ENCODE results near the gene PGBD2. TPM values are rescaled to one million over a fixed set of nuclear protein-coding genes. Genes with fewer than 3 reads are reported as not detected.
A peak's percentile ranks its signal among the peaks of the same experiment; 100 is the strongest.

The PGBD2 gene
- total and polyA plus RNA-seq, 9 of the 15 experiments (the other 6 are each of a cell fraction or from before 2014, with no cell fraction given), result 11.9 to 21.8 (median 14.7) TPM

GRCh38 chr1:248858096-248858890 is 47.7 kb upstream of the PGBD2 start (continued):
- TF ChIP-seq PKNOX1 (IDR thresholded peaks at IDR 0.05), result no peak
- TF ChIP-seq ZNF232 (CRISPR knock-in tag; IDR thresholded peaks at IDR 0.05), result peak; percentile 66; the same call in 1 of the 2 replicates
- no peak for TF ChIP-seq PCBP2 (IDR thresholded peaks at IDR 0.05; ENCODE audit: low read depth, low read length, poor library complexity, severe bottlenecking)
- TF ChIP-seq HSF4 (CRISPR knock-in tag; IDR thresholded peaks at IDR 0.05; ENCODE audit: borderline replicate concordance), result peak; percentile 42; the same call in 1 of the 2 replicates
- 0 out of 2 replicates have a peak, but pooled peaks have one; percentile 61 for TF ChIP-seq LCOR (CRISPR knock-in tag; IDR thresholded peaks at IDR 0.05)
- no peak for TF ChIP-seq HDGF (IDR thresholded peaks at IDR 0.05)
- no peak for TF ChIP-seq ZNF274 (IDR thresholded peaks at IDR 0.05; ENCODE audit: borderline replicate concordance, low read depth, low read length)
- TF ChIP-seq MGA (IDR thresholded peaks at IDR 0.05), result peak; percentile 94
- no peak for TF ChIP-seq MTA1 (IDR thresholded peaks at IDR 0.05; ENCODE audit: borderline replicate concordance)
- no peak for TF ChIP-seq ARID3A (IDR thresholded peaks at IDR 0.05; ENCODE audit: borderline replicate concordance, low read depth, low read length)
- no peak for TF ChIP-seq NFATC3 (IDR thresholded peaks at IDR 0.05)
- no peak; a peak in 1 of 4 replicates for TF ChIP-seq RCOR1 (IDR thresholded peaks at IDR 0.05; ENCODE audit: borderline replicate concordance in 1 of 2, low read depth in 2 of 2, low read length in 2 of 2)
- TF ChIP-seq DNMT1 (IDR thresholded peaks at IDR 0.05), result no peak
- no peak for TF ChIP-seq ZNF354B (CRISPR knock-in tag; IDR thresholded peaks at IDR 0.05)
